ENCODE results near the gene TCTN1. TPM values are rescaled to one million over a fixed set of nuclear protein-coding genes. Genes with fewer than 3 reads are reported as not detected.

The TCTN1 gene
- total and polyA plus RNA-seq, 2 of the 13 experiments (the other 11 are each of a cell fraction or from before 2014, with no cell fraction given): 13.6 to 16.0 TPM

GRCh38 chr12:110582276-110583136 lies 31.4 kb upstream of the TCTN1 start (continued):
- TF ChIP-seq MYPOP (CRISPR knock-in tag; IDR thresholded peaks at IDR 0.05) (no peak; the same call in 1 of the 2 replicates), NFATC3 (CRISPR knock-in tag; IDR thresholded peaks at IDR 0.05) (no peak), CSRNP2 (CRISPR knock-in tag; conservative IDR thresholded peaks at IDR 0.05; ENCODE audit: low read depth) (no peak), PPARG (CRISPR knock-in tag; conservative IDR thresholded peaks at IDR 0.05) (no peak), HES4 (CRISPR knock-in tag; IDR thresholded peaks at IDR 0.05; ENCODE audit: borderline replicate concordance) (0 out of 2 replicates have a peak, but pooled peaks have one; percentile 26), ZBTB10 (CRISPR knock-in tag; IDR thresholded peaks at IDR 0.05; ENCODE audit: borderline replicate concordance) (0 out of 2 replicates have a peak, but pooled peaks have one; percentile 19), MBD4 (IDR thresholded peaks at IDR 0.05; ENCODE audit: borderline replicate concordance, low read length) (no peak), STAG1 (CRISPR knock-in tag; IDR thresholded peaks at IDR 0.05) (no peak), THRA (CRISPR knock-in tag; IDR thresholded peaks at IDR 0.05; ENCODE audit: borderline replicate concordance) (no peak), ZBTB49 (CRISPR knock-in tag; IDR thresholded peaks at IDR 0.05; ENCODE audit: borderline replicate concordance) (no peak), CHD2 (IDR thresholded peaks at IDR 0.05; ENCODE audit: low read depth, low read length) (no peak), ZBTB38 (CRISPR knock-in tag; IDR thresholded peaks at IDR 0.05) (no peak; the same call in 1 of the 2 replicates), ZNF639 (CRISPR knock-in tag; conservative IDR thresholded peaks at IDR 0.05) (no peak), ZNF580 (CRISPR knock-in tag; IDR thresholded peaks at IDR 0.05; ENCODE audit: borderline replicate concordance, low read depth) (0 out of 2 replicates have a peak, but pooled peaks have one; percentile 24), ZMYM3 (CRISPR knock-in tag; IDR thresholded peaks at IDR 0.05) (no peak), NFKB2 (CRISPR knock-in tag; IDR thresholded peaks at IDR 0.05; ENCODE audit: borderline replicate concordance) (0 out of 2 replicates have a peak, but pooled peaks have one; percentile 23)
